Psoas muscle (tissue), 8 donors: ENCODE data around the gene DNAH10. TPM values are rescaled to one million over a fixed set of nuclear protein-coding genes. Genes with fewer than 3 reads are reported as not detected.

Source experiments
- ATAC-seq, 4 donors: fragments of 200-7000 bp; cut with Tn5 transposase; one replicate each; pipeline ENCODE4 v1.9.1; 2020; ENCODE audit warnings: moderate library complexity in 3 of 4, mild to moderate bottlenecking in 2 of 4
- DNase-seq, 2 donors: peaks; one replicate each; pipeline ENCODE4 v3.0.0-alpha.2; 2020
- H3K27ac ChIP-seq: fragments of 200-600 bp; one replicate; pipeline ENCODE4 v1.8.0; 2022
- H3K27me3 ChIP-seq, 3 donors: fragments of 200-600 bp in 1 of 3; one replicate each; pipeline versions ENCODE4 v1.6.1 to v1.8.0; 2013 to 2022; ENCODE audit warnings: low read length in 2 of 3, mild to moderate bottlenecking in 2 of 3, moderate library complexity in 1 of 3; ENCODE audit not compliant: insufficient read depth in 3 of 3
- H3K36me3 ChIP-seq, 2 donors: fragments of 200-600 bp in 1 of 2; one replicate each; pipeline versions ENCODE4 v1.6.1 to v1.8.0; 2013 to 2022; ENCODE audit warnings: low read depth in 1 of 2, mild to moderate bottlenecking in 1 of 2, moderate library complexity in 1 of 2; ENCODE audit not compliant: insufficient read depth in 1 of 2
- H3K4me1 ChIP-seq: fragments of 200-600 bp; one replicate; pipeline ENCODE4 v1.8.0; 2022
- H3K4me3 ChIP-seq: fragments of 200-600 bp; one replicate; pipeline ENCODE4 v1.8.0; 2022; ENCODE audit warnings: mild to moderate bottlenecking
- H3K9me3 ChIP-seq: fragments of 200-600 bp; one replicate; pipeline ENCODE4 v1.8.0; 2022
- WGBS, 3 donors: extraction: QIAGEN DNeasy Blood & Tissue Kit; methylation state at CpG; one replicate each; pipeline versions ENCODE4 v1.1.6 to v1.1.7; 2013; 5-methylcytosine and 5-hydroxymethylcytosine counted together
- intact Hi-C, 2 donors: fragments of 100-400 bp; cut with DNase I; formaldehyde crosslinking; loops; one replicate each; pipeline versions ENCODE4 v1.11.0 to v1.14.2; 2022
- polyA plus RNA-seq, 3 donors: library from polyadenylated mRNA; stranded (reverse); fragments of 200-250 nt; gene quantifications; one replicate each; pipeline ENCODE4 v1.2.3, GENCODE V29; 2013
- total RNA-seq, 4 donors: library from RNA; stranded (reverse); fragmentation: NEBNext Ultra II Directional in 2 of 4; extraction: Animal tissue kit (Norgen Biotek cat#: 25700) in 2 of 4; gene quantifications; one replicate each; pipeline versions ENCODE4 v1.2.1 to v1.2.4, GENCODE V29; 2021 to 2023
- TF ChIP-seq, protein P1 (sequence below): fragments of 200-600 bp; IDR thresholded peaks from one replicate; pipeline ENCODE4 v1.8.0; 2022; ENCODE audit warnings: antibody characterized with exemption
- donor health status: healthy with polysubstance abuse.
- donor health status: DM: no; HTN: no; CAD: no; lungs with moderate emphysema.
- donor health status: Bipolar disorder and iron deficiency.
- donor health status: healthy.
- donor health status: DM: yes; HTN: yes; CAD: no.
- donor health status: DM: no; HTN: no; CAD: no.
- donor health status: DM: no; HTN: no; CAD: no.
- donor health status: DM: yes; HTN: yes; CAD: no.

Gene DNAH10
- total and polyA plus RNA-seq, 7 donors: 0.01 to 0.84 (median 0.24) TPM; not detected in 1

DNA sequence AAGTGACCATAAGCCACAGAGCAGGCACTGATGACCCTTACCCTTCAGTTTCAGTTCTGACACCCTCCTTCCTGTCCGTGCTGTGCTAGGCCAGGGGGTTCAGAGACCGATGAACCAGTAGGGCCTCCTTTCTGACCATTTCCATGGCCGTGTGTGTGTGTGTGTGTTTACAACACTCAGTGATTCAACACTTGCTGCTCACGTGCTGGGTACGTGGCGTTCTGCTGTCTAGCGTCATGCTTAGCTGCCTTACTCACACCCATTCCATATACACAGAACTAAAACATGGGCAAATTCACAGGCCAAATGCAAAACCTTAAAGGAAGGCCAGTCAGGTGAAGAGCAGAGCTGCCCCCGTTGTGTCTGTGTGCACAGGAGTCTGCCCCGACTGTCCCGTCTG is 67.5 kb downstream of the DNAH10 start:
- no peak for ATAC-seq
- 88 to 89% (median 88%) methylated on average over 10 of the region's 10 CpGs for WGBS, 3 donors
- Histone ChIP-seq H3K9me3 (no peaks in the 10 kb centered on the region), H3K36me3 (no peaks in the 10 kb centered on the region), H3K4me3 (no peak overlapping the region), H3K27ac (no peak overlapping the region), H3K4me1 (no peaks in the 10 kb centered on the region), H3K27me3 (no peaks in the 10 kb centered on the region)
- intact Hi-C loops: no loop called here
- TF ChIP-seq, protein P1, sequence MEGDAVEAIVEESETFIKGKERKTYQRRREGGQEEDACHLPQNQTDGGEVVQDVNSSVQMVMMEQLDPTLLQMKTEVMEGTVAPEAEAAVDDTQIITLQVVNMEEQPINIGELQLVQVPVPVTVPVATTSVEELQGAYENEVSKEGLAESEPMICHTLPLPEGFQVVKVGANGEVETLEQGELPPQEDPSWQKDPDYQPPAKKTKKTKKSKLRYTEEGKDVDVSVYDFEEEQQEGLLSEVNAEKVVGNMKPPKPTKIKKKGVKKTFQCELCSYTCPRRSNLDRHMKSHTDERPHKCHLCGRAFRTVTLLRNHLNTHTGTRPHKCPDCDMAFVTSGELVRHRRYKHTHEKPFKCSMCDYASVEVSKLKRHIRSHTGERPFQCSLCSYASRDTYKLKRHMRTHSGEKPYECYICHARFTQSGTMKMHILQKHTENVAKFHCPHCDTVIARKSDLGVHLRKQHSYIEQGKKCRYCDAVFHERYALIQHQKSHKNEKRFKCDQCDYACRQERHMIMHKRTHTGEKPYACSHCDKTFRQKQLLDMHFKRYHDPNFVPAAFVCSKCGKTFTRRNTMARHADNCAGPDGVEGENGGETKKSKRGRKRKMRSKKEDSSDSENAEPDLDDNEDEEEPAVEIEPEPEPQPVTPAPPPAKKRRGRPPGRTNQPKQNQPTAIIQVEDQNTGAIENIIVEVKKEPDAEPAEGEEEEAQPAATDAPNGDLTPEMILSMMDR: no peak
- DNase-seq: no peak

DNA sequence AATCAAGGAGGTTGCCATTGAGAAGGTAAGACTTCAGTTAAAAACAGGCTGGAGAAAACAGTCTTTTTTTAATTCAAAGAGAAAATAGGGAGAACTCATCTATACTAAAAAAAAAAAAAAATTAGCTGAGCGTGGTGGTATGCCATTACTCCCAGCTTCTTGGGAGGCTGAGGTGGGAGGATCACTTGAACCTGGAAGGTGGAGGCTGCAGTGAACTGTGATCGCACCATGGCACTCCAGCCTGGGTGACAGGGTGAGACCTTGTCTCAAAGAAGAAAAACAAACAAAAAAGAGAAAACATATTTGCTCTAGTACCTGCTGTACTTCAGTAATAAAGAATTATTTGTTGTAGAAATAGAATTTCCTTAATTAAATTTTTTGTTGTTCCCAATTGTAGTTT is 68.6 kb downstream of the DNAH10 start:
- H3K9me3 ChIP-seq: no peaks in the 10 kb centered on the region
- H3K27ac ChIP-seq: no peak overlapping the region
- intact Hi-C loops: no loop called here
- H3K27me3 ChIP-seq: no peaks in the 10 kb centered on the region
- no peaks in the 10 kb centered on the region for H3K36me3 ChIP-seq
- no peaks in the 10 kb centered on the region for H3K4me1 ChIP-seq
- DNase-seq: no peak
- TF ChIP-seq, protein P1: no peak
- no peak overlapping the region for H3K4me3 ChIP-seq
- ATAC-seq: no peak
- 86 to 92% (median 91%) methylated on average over 2 of the region's 2 CpGs for WGBS, 3 donors

DNA sequence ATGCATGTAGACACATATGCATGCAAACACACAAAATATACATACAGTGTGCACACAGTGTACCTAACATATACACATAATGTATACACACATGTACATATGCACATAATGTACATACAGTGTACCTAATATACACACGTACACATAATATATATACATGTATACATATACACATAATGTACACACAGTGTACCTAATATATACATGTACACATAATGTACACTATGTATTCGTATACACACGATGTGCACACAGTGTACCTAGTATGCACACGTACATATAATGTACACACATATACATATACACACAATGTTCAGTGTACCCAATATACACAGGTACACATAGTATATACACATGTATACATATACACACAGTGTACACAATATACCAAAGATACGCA is 70.0 kb downstream of the DNAH10 start:
- no peak for ATAC-seq
- intact Hi-C loops: no loop called here
- Histone ChIP-seq H3K9me3 (no peaks in the 10 kb centered on the region), H3K27me3 (no peaks in the 10 kb centered on the region), H3K4me3 (no peak overlapping the region), H3K4me1 (no peaks in the 10 kb centered on the region), H3K36me3 (no peaks in the 10 kb centered on the region), H3K27ac (no peak overlapping the region)
- 97% methylated on average over 5 of the region's 5 CpGs for WGBS, 3 donors
- TF ChIP-seq, protein P1: no peak
- no peak for DNase-seq

DNA sequence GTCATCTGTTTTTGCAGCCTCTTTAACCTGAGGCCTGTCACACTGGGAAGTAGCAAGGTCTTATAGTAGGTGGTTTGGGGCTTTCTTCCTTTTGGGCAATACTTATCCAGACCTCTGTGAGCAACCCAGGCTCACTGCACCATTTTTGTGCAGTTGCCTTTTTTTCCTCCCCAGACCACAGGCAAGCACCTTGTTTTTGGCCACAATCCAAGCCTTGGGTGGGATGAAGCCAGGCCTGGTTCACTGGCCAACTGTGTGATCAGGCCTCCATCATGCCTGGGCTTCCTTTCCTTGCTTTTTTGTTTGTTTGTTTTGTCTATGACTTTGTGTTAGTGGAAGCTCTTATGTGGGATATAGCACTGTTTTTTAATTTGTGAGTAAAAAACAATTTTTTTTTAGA is 71.7 kb downstream of the DNAH10 start:
- Histone ChIP-seq H3K4me1 (no peaks in the 10 kb centered on the region), H3K27me3 (no peaks in the 10 kb centered on the region), H3K9me3 (no peaks in the 10 kb centered on the region), H3K27ac (no peak overlapping the region), H3K4me3 (no peak overlapping the region), H3K36me3 (no peaks in the 10 kb centered on the region)
- TF ChIP-seq, protein P1: no peak
- ATAC-seq (no peak), DNase-seq (no peak)
- intact Hi-C loops: no loop called here

DNA sequence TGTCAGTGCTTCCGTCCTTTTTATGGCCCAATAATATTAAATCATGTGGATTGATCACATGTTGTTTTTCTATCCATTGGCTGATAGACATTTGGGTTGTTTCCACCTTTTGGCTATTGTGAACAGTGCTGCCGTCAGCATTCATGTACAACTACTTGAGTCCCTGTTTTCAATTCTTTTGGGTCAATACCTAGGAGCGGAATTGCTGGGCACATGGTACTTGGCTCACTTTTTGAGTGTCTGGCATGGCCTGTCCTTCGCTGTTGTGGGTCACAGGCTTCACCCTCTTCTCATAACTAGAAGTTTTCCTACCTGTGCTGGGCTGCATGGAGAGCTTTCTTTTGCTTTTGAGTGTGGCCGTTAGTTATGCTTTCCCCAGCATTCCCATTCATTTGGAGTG is 72.7 kb downstream of the DNAH10 start:
- no peaks in the 10 kb centered on the region for H3K9me3 ChIP-seq
- intact Hi-C loops: no loop called here
- H3K36me3 ChIP-seq: no peaks in the 10 kb centered on the region
- no peak overlapping the region for H3K4me3 ChIP-seq
- no peak overlapping the region for H3K27ac ChIP-seq
- H3K27me3 ChIP-seq: no peaks in the 10 kb centered on the region
- H3K4me1 ChIP-seq: no peaks in the 10 kb centered on the region
- WGBS, 3 donors: 91 to 93% (median 92%) methylated on average over 5 of the region's 5 CpGs
- TF ChIP-seq, protein P1: no peak
- DNase-seq: no peak
- no peak for ATAC-seq
